H9 (cell line): ENCODE measurements around the gene MYLK4. TPM values are rescaled to one million over a fixed set of nuclear protein-coding genes. Genes with fewer than 3 reads are reported as not detected.

Experiments
- DNase-seq: peaks from one replicate; pipeline ENCODE4 v3.0.0-alpha.2; 2017
- H2AFZ ChIP-seq: one replicate; pipeline ENCODE4 v1.6.1; 2013; ENCODE audit warnings: mild to moderate bottlenecking, low read length, control low read depth, moderate library complexity
- H2AK5ac ChIP-seq: 2 replicates; pipeline ENCODE4 v1.6.1; 2013; ENCODE audit warnings: low read length, control low read depth, mixed read lengths; ENCODE audit not compliant: insufficient read length
- H2BK120ac ChIP-seq: one replicate; pipeline ENCODE4 v1.6.1; 2013; ENCODE audit warnings: low read depth, mild to moderate bottlenecking, low read length, control low read depth, inconsistent platforms; ENCODE audit not compliant: poor library complexity, severe bottlenecking
- H2BK12ac ChIP-seq: 2 replicates; pipeline ENCODE4 v1.6.1; 2013; ENCODE audit warnings: low read length, control low read depth, mixed read lengths, low read depth; ENCODE audit not compliant: insufficient read length
- H2BK15ac ChIP-seq: 2 replicates; pipeline ENCODE4 v1.6.1; 2013; ENCODE audit warnings: low read depth, low read length, control low read depth
- H2BK20ac ChIP-seq: one replicate; pipeline ENCODE4 v1.6.1; 2013; ENCODE audit warnings: low read depth, mild to moderate bottlenecking, low read length, control low read depth, inconsistent platforms; ENCODE audit not compliant: poor library complexity, severe bottlenecking
- H2BK5ac ChIP-seq: 2 replicates; pipeline ENCODE4 v1.6.1; 2013; ENCODE audit warnings: low read length, control low read depth, mixed read lengths; ENCODE audit not compliant: insufficient read length
- H3K14ac ChIP-seq: 2 replicates; pipeline ENCODE4 v1.6.1; 2013; ENCODE audit warnings: low read length, control low read depth; ENCODE audit not compliant: insufficient read depth
- H3K18ac ChIP-seq: 2 replicates; pipeline ENCODE4 v1.6.1; 2013; ENCODE audit warnings: low read depth, mild to moderate bottlenecking, mixed read lengths, low read length, control low read depth; ENCODE audit not compliant: insufficient read length
- H3K23ac ChIP-seq: 2 replicates; pipeline ENCODE4 v1.6.1; 2013; ENCODE audit warnings: low read length, control low read depth, mixed read lengths, low read depth; ENCODE audit not compliant: insufficient read length
- H3K23me2 ChIP-seq: 2 replicates; pipeline ENCODE4 v1.6.1; 2013; ENCODE audit warnings: low read depth, mild to moderate bottlenecking, mixed read lengths, low read length, control low read depth; ENCODE audit not compliant: insufficient read length, poor library complexity, severe bottlenecking
- H3K27ac ChIP-seq: 2 replicates; pipeline ENCODE4 v1.5.1; 2013; ENCODE audit warnings: low read length, control low read depth, mixed read lengths, low read depth; ENCODE audit not compliant: insufficient read length
- H3K27me3 ChIP-seq: 2 replicates; pipeline ENCODE4 v1.6.1; 2013; ENCODE audit warnings: low read length, control low read depth, inconsistent platforms; ENCODE audit not compliant: insufficient read depth
- H3K4ac ChIP-seq: 2 replicates; pipeline ENCODE4 v1.6.1; 2013; ENCODE audit warnings: low read depth, mild to moderate bottlenecking, control low read depth, inconsistent platforms, low read length, moderate library complexity
- H3K4me1 ChIP-seq: 2 replicates; pipeline ENCODE4 v1.6.1; 2013; ENCODE audit warnings: low read length, control low read depth, inconsistent platforms; ENCODE audit not compliant: insufficient read depth
- H3K4me2 ChIP-seq: 2 replicates; pipeline ENCODE4 v1.6.1; 2013; ENCODE audit warnings: low read length, control low read depth, mixed read lengths; ENCODE audit not compliant: insufficient read length, insufficient read depth
- H3K56ac ChIP-seq: 2 replicates; pipeline ENCODE4 v1.6.1; 2013; ENCODE audit warnings: low read depth, mild to moderate bottlenecking, mixed read lengths, low read length, control low read depth; ENCODE audit not compliant: insufficient read length
- H3K79me1 ChIP-seq: 2 replicates; pipeline ENCODE4 v1.6.1; 2013; ENCODE audit warnings: low read depth, mild to moderate bottlenecking, moderate library complexity, low read length, control low read depth, inconsistent platforms; ENCODE audit not compliant: insufficient read depth, poor library complexity, severe bottlenecking
- H3K79me2 ChIP-seq: 2 replicates; pipeline ENCODE4 v1.6.1; 2013; ENCODE audit warnings: low read length, control low read depth, inconsistent platforms; ENCODE audit not compliant: insufficient read depth
- H3K9ac ChIP-seq: 2 replicates; pipeline ENCODE4 v1.6.1; 2013; ENCODE audit warnings: low read length, control low read depth, mixed read lengths; ENCODE audit not compliant: insufficient read length; ENCODE audit errors: extremely low read depth
- H3K9me3 ChIP-seq: one replicate; pipeline ENCODE4 v1.6.1; 2013; ENCODE audit warnings: low read depth, low read length, inconsistent platforms; ENCODE audit not compliant: control insufficient read depth
- H3T11ph ChIP-seq: one replicate; pipeline ENCODE4 v1.6.1; 2013; ENCODE audit warnings: mild to moderate bottlenecking, low read length, control low read depth, inconsistent platforms
- H4K20me1 ChIP-seq: one replicate; pipeline ENCODE4 v1.6.1; 2013; ENCODE audit not compliant: control insufficient read depth, insufficient read length, insufficient read depth
- H4K5ac ChIP-seq: 2 replicates; pipeline ENCODE4 v1.6.1; 2013; ENCODE audit warnings: low read depth, mild to moderate bottlenecking, mixed read lengths, low read length, control low read depth; ENCODE audit not compliant: insufficient read length
- H4K8ac ChIP-seq: replicated peaks from 2 replicates; pipeline ENCODE4 v1.6.1; 2013; ENCODE audit warnings: low read length, control low read depth, mixed read lengths, low read depth; ENCODE audit not compliant: insufficient read length
- H4K91ac ChIP-seq: 2 replicates; pipeline ENCODE4 v1.6.1; 2013; ENCODE audit warnings: low read depth, mild to moderate bottlenecking, moderate library complexity, mixed read lengths, low read length, control low read depth; ENCODE audit not compliant: insufficient read length
- H3K27ac Mint-ChIP-seq, 3 experiments: 2 replicates in 2 of 3; 3 replicates in 1 of 3; pipeline ENCODE4 v1.8.0; 2020 to 2021; ENCODE audit warnings: mixed read lengths in 3 of 3, mild to moderate bottlenecking in 1 of 3, moderate library complexity in 1 of 3
- H3K27me3 Mint-ChIP-seq: 2 replicates; pipeline ENCODE4 v1.8.0; 2021; ENCODE audit warnings: low read depth, mild to moderate bottlenecking, moderate library complexity, mixed read lengths
- H3K36me3 Mint-ChIP-seq, 3 experiments: 2 replicates in 2 of 3; 3 replicates in 1 of 3; pipeline ENCODE4 v1.8.0; 2020 to 2021; ENCODE audit warnings: low read depth in 3 of 3, mixed read lengths in 3 of 3; ENCODE audit not compliant: insufficient read depth in 1 of 3
- H3K4me1 Mint-ChIP-seq, 2 experiments: 2 replicates each; pipeline ENCODE4 v1.8.0; 2020; ENCODE audit warnings: mixed read lengths in 2 of 2
- H3K4me3 Mint-ChIP-seq, 2 experiments: 2 replicates in 1 of 2; 3 replicates in 1 of 2; pipeline ENCODE4 v1.8.0; 2020 to 2021; ENCODE audit warnings: mild to moderate bottlenecking in 2 of 2, mixed read lengths in 2 of 2, moderate library complexity in 1 of 2
- H3K9me3 Mint-ChIP-seq, 2 experiments: 2 replicates in 1 of 2; 3 replicates in 1 of 2; pipeline ENCODE4 v1.8.0; 2020; ENCODE audit warnings: mild to moderate bottlenecking in 2 of 2, mixed read lengths in 2 of 2, moderate library complexity in 1 of 2
- CTCF ChIP-seq: fragments of 200-600 bp; sonication (generic); conservative IDR thresholded peaks from 3 replicates; pipeline ENCODE4 v1.8.0; 2021; ENCODE audit warnings: antibody characterized with exemption, mild to moderate bottlenecking
- WGBS: extraction: QIAGEN DNeasy Blood & Tissue Kit; methylation state at CpG from one replicate; pipeline ENCODE4 v1.1.7; 2013; ENCODE audit warnings: missing lambda C conversion rate, low lambda C conversion rate, mixed read lengths; ENCODE audit not compliant: insufficient read length; ENCODE audit errors: extremely low coverage; 5-methylcytosine and 5-hydroxymethylcytosine counted together
- total RNA-seq: library from RNA; stranded (reverse); gene quantifications from 2 replicates; pipeline ENCODE4 v1.2.1, GENCODE V29; 2021

Gene MYLK4
- total RNA-seq, 1 experiment from 2014 or later, result 0.28 TPM

DNA sequence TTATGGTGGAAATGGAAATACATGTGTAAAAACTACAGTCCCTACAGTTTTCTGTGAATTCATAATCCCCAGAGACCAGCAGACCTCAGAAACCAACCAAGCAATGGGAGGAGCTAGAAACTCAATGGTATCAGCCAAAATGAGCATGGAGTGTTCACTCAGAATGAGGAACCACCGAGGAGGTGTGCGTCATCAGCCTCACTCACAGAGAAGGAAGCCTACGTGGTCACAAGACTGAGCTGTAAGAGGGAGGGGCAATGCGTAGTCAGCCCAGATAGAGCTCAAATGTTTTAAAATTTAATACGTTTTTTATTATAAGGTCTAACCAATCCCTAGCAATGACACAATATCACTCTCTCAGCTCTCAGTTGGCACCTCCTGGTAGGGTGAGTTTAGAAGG lies 17.4 kb downstream of the MYLK4 start:
- WGBS, result no CpG with 5 or more reads among the region's 5 CpGs
- Histone ChIP-seq H3K4me2 (no peak overlapping the region), H3K9me3 (no peaks in the 10 kb centered on the region), H4K8ac (no peak overlapping the region), H4K5ac (no peak overlapping the region), H2BK20ac (no peak overlapping the region), H2BK12ac (no peak overlapping the region), H3T11ph (no peak overlapping the region), H3K27ac (no peak overlapping the region), H3K79me2 (no peaks in the 10 kb centered on the region), H3K56ac (no peak overlapping the region), H3K23me2 (no peaks in the 10 kb centered on the region), H2AFZ (no peak overlapping the region), H3K9ac (no peak overlapping the region), H3K79me1 (no peaks in the 10 kb centered on the region), H3K14ac (no peak overlapping the region), H3K4ac (no peak overlapping the region), H4K20me1 (no peaks in the 10 kb centered on the region), H2BK5ac (no peak overlapping the region), H2BK120ac (no peak overlapping the region), H3K4me1 (peaks cover 17% of the 10 kb centered on the region; the same call in 1 of the 2 replicates), H3K27me3 (no peaks in the 10 kb centered on the region), H4K91ac (no peak overlapping the region), H3K18ac (no peak overlapping the region), H2BK15ac (no peak overlapping the region), H3K23ac (no peak overlapping the region), H2AK5ac (no peak overlapping the region)
- no peaks in the 10 kb centered on the region for H3K9me3 Mint-ChIP-seq
- no peak for TF ChIP-seq CTCF
- H3K4me1 Mint-ChIP-seq, result peaks cover 59 to 63% of the 10 kb centered on the region in 2 experiments
- H3K27me3 Mint-ChIP-seq, result no peaks in the 10 kb centered on the region
- H3K36me3 Mint-ChIP-seq, result no peaks in the 10 kb centered on the region
- H3K27ac Mint-ChIP-seq, result no peak overlapping the region
- no peak for DNase-seq
- H3K4me3 Mint-ChIP-seq, result no peak overlapping the region
